Right lobe of liver (tissue), 6 donors: Measurements from ENCODE around the gene MACROD2. TPM values are rescaled to one million over a fixed set of nuclear protein-coding genes. Genes with fewer than 3 reads are reported as not detected.

Source experiments
- ATAC-seq, 4 donors: fragments of 200-7000 bp; cut with Tn5 transposase; one replicate each; pipeline ENCODE4 v1.9.1; 2020; ENCODE audit warnings: mild to moderate bottlenecking in 4 of 4, moderate library complexity in 4 of 4
- DNase-seq, 3 donors: peaks; one replicate each; pipeline ENCODE4 v3.0.0-alpha.2; 2020
- H3K27ac ChIP-seq, 3 donors: fragments of 200-600 bp; one replicate each; pipeline ENCODE4 v1.8.0; 2022
- H3K27me3 ChIP-seq, 2 donors: fragments of 200-600 bp; one replicate each; pipeline ENCODE4 v1.8.0; 2022
- H3K36me3 ChIP-seq, 4 donors: fragments of 200-600 bp; sonication (generic) in 1 of 4; one replicate each; pipeline versions ENCODE4 v1.5.1 to v1.8.0; 2017 to 2022; ENCODE audit warnings: control low read depth in 1 of 4
- H3K4me1 ChIP-seq, 4 donors: fragments of 200-600 bp; sonication (generic) in 1 of 4; one replicate each; pipeline versions ENCODE4 v1.5.1 to v1.8.0; 2017 to 2022; ENCODE audit warnings: control low read depth in 1 of 4
- H3K4me3 ChIP-seq, 3 donors: fragments of 200-600 bp; one replicate each; pipeline ENCODE4 v1.8.0; 2022
- H3K9me3 ChIP-seq, 4 donors: fragments of 200-600 bp; sonication (generic) in 1 of 4; one replicate each; pipeline versions ENCODE4 v1.5.1 to v1.8.0; 2017 to 2022; ENCODE audit warnings: control low read depth in 1 of 4
- POLR2A ChIP-seq: fragments of 450-650 bp; IDR thresholded peaks from one replicate; pipeline ENCODE4 v1.6.1; 2017; ENCODE audit warnings: antibody characterized with exemption, mild to moderate bottlenecking
- WGBS: methylation state at CpG from one replicate; pipeline ENCODE4 v1.1.6; 2018; ENCODE audit warnings: low coverage, low lambda C conversion rate; ENCODE audit not compliant: insufficient coverage; ENCODE audit errors: missing lambda C conversion rate; 5-methylcytosine and 5-hydroxymethylcytosine counted together
- intact Hi-C, 2 donors: fragments of 100-400 bp; cut with DNase I; formaldehyde crosslinking; loops; one replicate each; pipeline versions ENCODE4 v1.11.2 to v1.14.1; 2022
- total RNA-seq, 6 experiments: library from RNA; depleted of rRNA in 2 of 6; stranded (reverse); fragments of >200 nt in 2 of 6; fragmentation: NEBNext Ultra II Directional in 3 of 6; extraction: Animal tissue kit (Norgen Biotek cat#: 25700) in 3 of 6; gene quantifications; one replicate each; pipeline versions ENCODE4 v1.1.0 to v1.2.4, GENCODE V29; 2016 to 2023
- TF ChIP-seq, protein P1 (sequence below), 4 donors: fragments of 200-600 bp in 3 of 4; fragments of 450-650 bp in 1 of 4; IDR thresholded peaks; one replicate each; pipeline versions ENCODE4 v1.5.1 to v1.8.0; 2016 to 2022; ENCODE audit warnings: antibody characterized with exemption in 4 of 4, mild to moderate bottlenecking in 2 of 4
- donor health status: DM: no; HTN: yes; CAD: no.
- donor health status: DM: no; HTN: no; CAD: no.
- donor health status: DM: no; HTN: no; CAD: no.
- donor health status: DM: no; HTN: yes; CAD: no.
- donor health status: DM: no; HTN: yes; CAD: no.

The MACROD2 gene
- total RNA-seq, 6 experiments from 2014 or later, result 1.2 to 5.5 (median 3.3) TPM

DNA sequence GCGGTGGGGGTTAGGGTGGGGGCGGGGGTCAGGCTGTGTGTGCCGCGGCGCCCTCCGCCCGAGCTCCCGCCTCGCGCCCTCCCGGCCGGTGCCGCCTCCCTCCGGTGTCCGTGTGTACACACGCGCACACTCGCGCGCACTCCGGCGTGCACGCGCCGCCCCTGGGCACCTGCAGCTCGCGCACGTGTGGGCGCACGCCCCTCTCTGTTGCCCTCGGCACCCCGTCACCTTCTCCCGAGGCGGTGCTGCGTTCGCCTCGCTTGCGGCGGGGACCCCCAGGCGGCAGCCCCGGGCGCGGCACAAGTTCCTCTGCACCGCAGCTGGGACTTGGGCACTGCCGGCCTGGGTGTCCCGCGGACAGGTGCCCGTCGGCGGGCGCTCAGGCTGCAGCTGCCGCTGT, 525 bp downstream of the MACROD2 start:
- H3K4me1 ChIP-seq, result peaks cover 0 to 7% (median 0%) of the 10 kb centered on the region in 4 donors
- DNase-seq (peak; percentile 78 to 81 (median 81)), ATAC-seq (peak; percentile 66 to 81 (median 75))
- intact Hi-C loops, result no loop called here
- peak overlapping the region; percentile 64 to 79 (median 76) for H3K4me3 ChIP-seq
- TF ChIP-seq, protein P1, sequence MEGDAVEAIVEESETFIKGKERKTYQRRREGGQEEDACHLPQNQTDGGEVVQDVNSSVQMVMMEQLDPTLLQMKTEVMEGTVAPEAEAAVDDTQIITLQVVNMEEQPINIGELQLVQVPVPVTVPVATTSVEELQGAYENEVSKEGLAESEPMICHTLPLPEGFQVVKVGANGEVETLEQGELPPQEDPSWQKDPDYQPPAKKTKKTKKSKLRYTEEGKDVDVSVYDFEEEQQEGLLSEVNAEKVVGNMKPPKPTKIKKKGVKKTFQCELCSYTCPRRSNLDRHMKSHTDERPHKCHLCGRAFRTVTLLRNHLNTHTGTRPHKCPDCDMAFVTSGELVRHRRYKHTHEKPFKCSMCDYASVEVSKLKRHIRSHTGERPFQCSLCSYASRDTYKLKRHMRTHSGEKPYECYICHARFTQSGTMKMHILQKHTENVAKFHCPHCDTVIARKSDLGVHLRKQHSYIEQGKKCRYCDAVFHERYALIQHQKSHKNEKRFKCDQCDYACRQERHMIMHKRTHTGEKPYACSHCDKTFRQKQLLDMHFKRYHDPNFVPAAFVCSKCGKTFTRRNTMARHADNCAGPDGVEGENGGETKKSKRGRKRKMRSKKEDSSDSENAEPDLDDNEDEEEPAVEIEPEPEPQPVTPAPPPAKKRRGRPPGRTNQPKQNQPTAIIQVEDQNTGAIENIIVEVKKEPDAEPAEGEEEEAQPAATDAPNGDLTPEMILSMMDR (IDR thresholded peaks at IDR 0.05), result no peak
- TF ChIP-seq POLR2A, result no peak
- H3K27ac ChIP-seq, result peak overlapping the region; percentile 56 to 66 (median 64)
- H3K36me3 ChIP-seq, result no peaks in the 10 kb centered on the region
- H3K27me3 ChIP-seq, result no peaks in the 10 kb centered on the region
- WGBS, result 0% methylated on average over 8 of the region's 52 CpGs
- H3K9me3 ChIP-seq, result peaks cover 0 to 9% (median 0%) of the 10 kb centered on the region in 4 donors

DNA sequence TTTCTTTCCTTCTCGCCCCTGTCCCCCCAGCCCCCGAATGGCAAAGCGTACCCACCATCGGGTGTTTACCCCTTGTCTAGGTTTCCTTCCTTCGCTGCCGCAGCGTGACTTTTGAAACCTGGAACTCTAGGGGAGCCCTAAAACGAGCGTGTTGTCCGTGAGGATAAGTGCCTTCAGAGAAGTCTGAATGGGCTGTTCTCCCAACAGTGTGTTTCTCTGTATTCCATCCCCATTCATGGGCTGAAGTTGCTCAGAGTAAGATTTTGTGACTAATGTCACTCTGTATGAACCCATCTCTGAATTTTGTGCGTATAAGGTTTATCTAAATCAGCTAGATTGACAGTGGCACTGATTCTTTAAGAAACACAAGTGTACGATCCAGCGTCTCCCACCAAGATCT, 949 bp downstream of the MACROD2 start:
- ATAC-seq (peak in 1 of 4 donors; percentile 0), DNase-seq (no peak)
- intact Hi-C loops, result no loop called here
- no peak for TF ChIP-seq POLR2A
- TF ChIP-seq, protein P1 (IDR thresholded peaks at IDR 0.05), result no peak
- H3K4me3 ChIP-seq, result peak overlapping the region; percentile 64 to 79 (median 76)
- H3K36me3 ChIP-seq, result no peaks in the 10 kb centered on the region
- H3K27ac ChIP-seq, result no peak overlapping the region
- peaks cover 0 to 7% (median 0%) of the 10 kb centered on the region in 4 donors for H3K4me1 ChIP-seq
- no peaks in the 10 kb centered on the region for H3K27me3 ChIP-seq
- 5% methylated on average over 11 of the region's 13 CpGs for WGBS
- H3K9me3 ChIP-seq, result peaks cover 0 to 9% (median 0%) of the 10 kb centered on the region in 4 donors

DNA sequence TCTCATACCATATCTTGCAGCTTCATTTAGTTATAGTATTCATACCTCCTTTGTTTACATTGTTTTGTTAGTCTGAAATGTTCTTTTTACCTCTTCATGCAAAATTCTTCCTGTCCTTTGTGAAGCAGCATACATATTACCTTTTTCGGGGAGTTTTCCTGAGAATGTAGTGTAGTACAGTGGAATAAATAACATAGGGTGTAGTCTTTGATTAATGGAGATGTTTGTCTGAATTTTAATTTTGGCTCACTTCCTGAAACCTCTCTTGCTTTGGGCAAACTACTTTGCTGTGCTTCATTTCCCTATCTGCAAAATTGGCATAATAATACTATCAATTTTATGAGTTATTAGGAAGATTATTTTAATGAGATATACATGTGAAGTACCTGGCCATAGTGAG, 5.6 kb downstream of the MACROD2 start:
- no peak overlapping the region for H3K27ac ChIP-seq
- 90% methylated on average over 1 of the region's 1 CpG for WGBS
- no peaks in the 10 kb centered on the region for H3K27me3 ChIP-seq
- H3K36me3 ChIP-seq, result no peaks in the 10 kb centered on the region
- DNase-seq, result no peak
- no peaks in the 10 kb centered on the region for H3K9me3 ChIP-seq
- intact Hi-C loops, result no loop called here
- TF ChIP-seq POLR2A, result no peak
- TF ChIP-seq, protein P1 (IDR thresholded peaks at IDR 0.05), result no peak
- H3K4me1 ChIP-seq, result peaks cover 0 to 7% (median 0%) of the 10 kb centered on the region in 4 donors
- ATAC-seq, result no peak
- H3K4me3 ChIP-seq, result no peak overlapping the region

DNA sequence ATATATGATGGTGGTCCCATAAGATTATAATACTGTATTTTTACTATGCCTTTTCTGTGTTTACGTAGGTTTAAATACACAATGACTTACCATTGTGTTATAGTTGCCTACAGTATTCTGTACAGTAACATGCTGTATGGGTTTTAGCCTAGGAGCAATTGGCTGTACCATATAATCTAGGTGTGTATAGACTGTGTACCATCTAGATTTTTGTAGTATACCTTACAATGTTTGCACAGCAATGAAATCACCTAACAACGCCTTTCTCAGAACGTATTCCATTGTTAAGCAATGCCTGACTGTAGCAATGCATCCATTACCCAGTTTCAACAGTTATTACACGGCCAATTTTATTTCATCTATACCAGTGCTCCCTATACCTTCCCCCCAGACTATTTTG, 10.7 kb downstream of the MACROD2 start:
- no peak for DNase-seq
- H3K36me3 ChIP-seq, result no peaks in the 10 kb centered on the region
- H3K4me1 ChIP-seq, result no peaks in the 10 kb centered on the region
- WGBS, result 79% methylated on average over 4 of the region's 4 CpGs
- TF ChIP-seq POLR2A, result no peak
- TF ChIP-seq, protein P1 (IDR thresholded peaks at IDR 0.05), result no peak
- no peak overlapping the region for H3K4me3 ChIP-seq
- intact Hi-C loops, result no loop called here
- no peak for ATAC-seq
- no peaks in the 10 kb centered on the region for H3K9me3 ChIP-seq
- no peak overlapping the region for H3K27ac ChIP-seq
- H3K27me3 ChIP-seq, result no peaks in the 10 kb centered on the region

DNA sequence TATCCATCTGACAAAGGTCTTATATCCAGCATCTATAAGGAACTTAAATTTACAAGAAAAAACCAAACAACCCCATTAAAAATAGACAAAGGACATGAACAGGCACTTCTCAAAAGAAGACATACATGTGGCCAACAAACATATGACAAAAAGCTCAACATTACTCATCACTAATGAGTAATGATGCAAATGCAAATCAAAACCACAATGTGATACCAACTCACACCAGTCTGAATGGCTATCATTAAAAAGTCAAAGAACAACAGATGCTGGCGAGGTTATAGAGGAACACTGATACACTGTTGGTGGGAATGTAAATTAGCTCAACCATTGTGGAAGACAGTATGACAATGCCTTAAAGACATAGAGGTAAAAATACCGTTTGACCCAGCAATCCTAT, 13.9 kb downstream of the MACROD2 start:
- Histone ChIP-seq H3K27me3 (no peaks in the 10 kb centered on the region), H3K9me3 (no peaks in the 10 kb centered on the region)
- no peak for TF ChIP-seq POLR2A
- TF ChIP-seq, protein P1 (IDR thresholded peaks at IDR 0.05), result no peak

More for the DNA sequence above, 13.9 kb downstream of the MACROD2 start:
- intact Hi-C loops, result no loop called here
- Histone ChIP-seq H3K4me1 (no peaks in the 10 kb centered on the region), H3K36me3 (no peaks in the 10 kb centered on the region), H3K27ac (no peak overlapping the region), H3K4me3 (no peak overlapping the region)
- ATAC-seq, result no peak
- DNase-seq, result no peak
- WGBS, result 82% methylated on average over 2 of the region's 2 CpGs
